ENCODE data around the gene ARMC9.

- TF ChIP-seq CTCF (IDR thresholded peaks at IDR 0.05), result no peak
- no peak for TF ChIP-seq POLR2AphosphoS5 (IDR thresholded peaks at IDR 0.05; ENCODE audit: low read depth, low read length)
- no peak for TF ChIP-seq SIN3A (IDR thresholded peaks at IDR 0.05; ENCODE audit: borderline replicate concordance, insufficient read depth, low read depth, low read length)
- no peak for TF ChIP-seq TCF7L2 (IDR thresholded peaks at IDR 0.05; ENCODE audit: low read depth, low read length)
These were observed 51.7 kb downstream of the ARMC9 start for GRCh38 chr2:231250146-231250545.
